ENCODE data around the gene AHDC1. TPM values are rescaled to one million over a fixed set of nuclear protein-coding genes. Genes with fewer than 3 reads are reported as not detected.

AHDC1 gene
- total and polyA plus RNA-seq, 2 of the 13 experiments (the other 11 are each of a cell fraction or from before 2014, with no cell fraction given): 1.0 to 2.7 TPM

- TF ChIP-seq HBP1 (CRISPR knock-in tag; IDR thresholded peaks at IDR 0.05; ENCODE audit: low read depth): 0 out of 2 replicates have a peak, but pooled peaks have one; percentile 20
- peak; percentile 57; the same call in 1 of the 2 replicates for TF ChIP-seq ZNF333 (CRISPR knock-in tag; IDR thresholded peaks at IDR 0.05; ENCODE audit: borderline replicate concordance)
- TF ChIP-seq MED1 (CRISPR knock-in tag; IDR thresholded peaks at IDR 0.05): 0 out of 2 replicates have a peak, but pooled peaks have one; percentile 11
- TF ChIP-seq CREM (IDR thresholded peaks at IDR 0.05): no peak
- TF ChIP-seq CREM (CRISPR knock-in tag; IDR thresholded peaks at IDR 0.05): 0 out of 2 replicates have a peak, but pooled peaks have one; percentile 4
- TF ChIP-seq ZNF614 (CRISPR knock-in tag; IDR thresholded peaks at IDR 0.05; ENCODE audit: borderline replicate concordance): peak; percentile 17; the same call in 1 of the 2 replicates
- TF ChIP-seq ELF1 (CRISPR knock-in tag; IDR thresholded peaks at IDR 0.05): peak; percentile 25; the same call in 1 of the 2 replicates
- TF ChIP-seq TARDBP (CRISPR knock-in tag; IDR thresholded peaks at IDR 0.05): 0 out of 2 replicates have a peak, but pooled peaks have one; percentile 16
- peak; percentile 96 for TF ChIP-seq ZNF687 (CRISPR knock-in tag; IDR thresholded peaks at IDR 0.05)
- peak; percentile 54 for TF ChIP-seq STAG1 (CRISPR knock-in tag; IDR thresholded peaks at IDR 0.05)
- peak; percentile 60; the same call in 1 of the 2 replicates for TF ChIP-seq ARNTL (CRISPR knock-in tag; IDR thresholded peaks at IDR 0.05)
- no peak for TF ChIP-seq ZNF720 (CRISPR knock-in tag; IDR thresholded peaks at IDR 0.05)
- TF ChIP-seq MAZ (IDR thresholded peaks at IDR 0.05; ENCODE audit: borderline replicate concordance, low read depth, low read length): no peak
- no peak; the same call in 1 of the 2 replicates for TF ChIP-seq MAZ (CRISPR knock-in tag; IDR thresholded peaks at IDR 0.05; ENCODE audit: low read depth)
- TF ChIP-seq ZNF761 (CRISPR knock-in tag; conservative IDR thresholded peaks at IDR 0.05): peak; percentile 58; the same call in 1 of the 2 replicates
These were observed 81.3 kb downstream of the AHDC1 start (continued) for GRCh38 chr1:27522432-27523336.

Measured in HepG2 (cell line).